Neural cell (in vitro differentiated cells): ENCODE measurements around the gene PCNX4. TPM values are rescaled to one million over a fixed set of nuclear protein-coding genes. Genes with fewer than 3 reads are reported as not detected.

ENCODE experiments used
- H2AFZ ChIP-seq: fragments of 200-600, 300-800 bp; sonication (generic), shearing (Covaris generic); 2 replicates; pipeline ENCODE4 v1.6.0; 2014; ENCODE audit warnings: low read depth, mild to moderate bottlenecking, antibody characterized with exemption, low read length, moderate library complexity
- H3F3A ChIP-seq: fragments of 200-600 bp; shearing (Covaris generic); 2 replicates; pipeline ENCODE4 v1.6.1; 2016; ENCODE audit warnings: mild to moderate bottlenecking, moderate library complexity, mixed read lengths, antibody characterized with exemption, low read length; ENCODE audit not compliant: insufficient read depth, poor library complexity, severe bottlenecking
- H3K27ac ChIP-seq: fragments of 200-600, 300-800 bp; sonication (generic), shearing (Covaris generic); 2 replicates; pipeline ENCODE4 v1.5.1; 2014; ENCODE audit warnings: mild to moderate bottlenecking, low read length, moderate library complexity
- H3K27me3 ChIP-seq: fragments of 300-800, 200-600 bp; sonication (generic), shearing (Covaris generic); 2 replicates; pipeline ENCODE4 v1.6.0; 2014; ENCODE audit warnings: mild to moderate bottlenecking, low read depth, low read length, moderate library complexity; ENCODE audit not compliant: insufficient read depth
- H3K36me3 ChIP-seq: fragments of 300-800, 200-600 bp; sonication (generic), shearing (Covaris generic); 2 replicates; pipeline ENCODE4 v1.5.1; 2014; ENCODE audit warnings: mild to moderate bottlenecking, antibody characterized with exemption, low read length, moderate library complexity; ENCODE audit not compliant: insufficient read depth
- H3K4me2 ChIP-seq: fragments of 300-800, 200-600 bp; sonication (generic), shearing (Covaris generic); 2 replicates; pipeline ENCODE4 v1.6.0; 2014; ENCODE audit warnings: mild to moderate bottlenecking, low read length
- H3K4me3 ChIP-seq: fragments of 300-800, 200-600 bp; sonication (generic), shearing (Covaris generic); 2 replicates; pipeline ENCODE4 v1.5.1; 2014; ENCODE audit warnings: mild to moderate bottlenecking, low read length, moderate library complexity
- H3K79me2 ChIP-seq: fragments of 200-600 bp; shearing (Covaris generic); replicated peaks from 2 replicates; pipeline ENCODE4 v1.6.0; 2014; ENCODE audit warnings: mild to moderate bottlenecking, low read length, moderate library complexity; ENCODE audit not compliant: insufficient read depth
- H3K9ac ChIP-seq: fragments of 300-800, 200-600 bp; sonication (generic), shearing (Covaris generic); 2 replicates; pipeline ENCODE4 v1.6.1; 2016; ENCODE audit warnings: mild to moderate bottlenecking, low read length, mixed read lengths
- H3K9me2 ChIP-seq: fragments of 200-600 bp; shearing (Covaris generic); 2 replicates; pipeline ENCODE4 v1.6.1; 2016; ENCODE audit warnings: mild to moderate bottlenecking, low read length, mixed read lengths; ENCODE audit not compliant: insufficient read depth
- H3K9me3 ChIP-seq: fragments of 200-600, 300-800 bp; sonication (generic), shearing (Covaris generic); 2 replicates; pipeline ENCODE4 v1.6.1; 2016; ENCODE audit warnings: mild to moderate bottlenecking, mixed run types, low read length, moderate library complexity, mixed read lengths
- H4K20me1 ChIP-seq: fragments of 200-600 bp; shearing (Covaris generic); 2 replicates; pipeline ENCODE4 v1.6.1; 2016; ENCODE audit warnings: mild to moderate bottlenecking, mixed run types; ENCODE audit not compliant: insufficient read depth
- CTCF ChIP-seq: fragments of 450-650 bp; IDR thresholded peaks from 2 replicates; pipeline ENCODE4 v1.5.1; 2014; ENCODE audit warnings: antibody characterized with exemption, mild to moderate bottlenecking, moderate library complexity; ENCODE audit not compliant: poor library complexity, severe bottlenecking
- EP300 ChIP-seq: fragments of 450-650 bp; conservative IDR thresholded peaks from 2 replicates; pipeline ENCODE4 v1.6.1; 2014; ENCODE audit warnings: antibody characterized with exemption, mild to moderate bottlenecking, moderate library complexity; ENCODE audit not compliant: poor library complexity, severe bottlenecking
- EZH2 ChIP-seq: fragments of 200-600, 300-800 bp; shearing (Covaris generic), sonication (generic); IDR thresholded peaks from 2 replicates; pipeline ENCODE4 v1.6.1; 2014; ENCODE audit warnings: antibody characterized with exemption, low read length, borderline replicate concordance, mild to moderate bottlenecking; ENCODE audit not compliant: insufficient read depth, poor library complexity, severe bottlenecking
- MXI1 ChIP-seq: fragments of 450-650 bp; conservative IDR thresholded peaks from 2 replicates; pipeline ENCODE4 v1.6.1; 2014; ENCODE audit warnings: antibody characterized with exemption, mild to moderate bottlenecking; ENCODE audit not compliant: poor library complexity, severe bottlenecking
- POLR2AphosphoS5 ChIP-seq: IDR thresholded peaks from 2 replicates; pipeline ENCODE4 v1.6.1; 2012
- RAD21 ChIP-seq: fragments of 450-650 bp; conservative IDR thresholded peaks from 2 replicates; pipeline ENCODE4 v1.6.1; 2014; ENCODE audit warnings: antibody characterized with exemption, mild to moderate bottlenecking, moderate library complexity
- REST ChIP-seq: IDR thresholded peaks from 2 replicates; pipeline ENCODE4 v1.6.1; 2012; ENCODE audit warnings: borderline replicate concordance
- SMC3 ChIP-seq: fragments of 450-650 bp; conservative IDR thresholded peaks from 2 replicates; pipeline ENCODE4 v1.6.1; 2014; ENCODE audit warnings: antibody characterized with exemption, mild to moderate bottlenecking, moderate library complexity; ENCODE audit not compliant: poor library complexity
- TAF1 ChIP-seq: IDR thresholded peaks from 2 replicates; pipeline ENCODE4 v1.6.1; 2012; ENCODE audit warnings: low read depth
- polyA plus RNA-seq: library from polyadenylated mRNA; depleted of rRNA; stranded (reverse); fragments of >200 nt; gene quantifications from 2 replicates; pipeline ENCODE4 v1.2.3, GENCODE V29; 2014

PCNX4 gene
- polyA plus RNA-seq, 1 donor from 2014 or later: 117 TPM

GRCh38 chr14:60178164-60178563 is 86.4 kb downstream of the PCNX4 start:
- no peaks in the 10 kb centered on the region for H4K20me1 ChIP-seq
- TF ChIP-seq RAD21: no peak
- no peaks in the 10 kb centered on the region for H3K9me3 ChIP-seq
- no peaks in the 10 kb centered on the region for H3K9me2 ChIP-seq
- H3K27ac ChIP-seq: no peak overlapping the region
- no peak overlapping the region for H3K4me3 ChIP-seq
- no peaks in the 10 kb centered on the region for H3F3A ChIP-seq
- no peak overlapping the region for H3K9ac ChIP-seq
- no peaks in the 10 kb centered on the region for H3K36me3 ChIP-seq
- H3K27me3 ChIP-seq: no peaks in the 10 kb centered on the region
- no peaks in the 10 kb centered on the region for H3K79me2 ChIP-seq
- no peak overlapping the region for H3K4me2 ChIP-seq
- no peak overlapping the region for H2AFZ ChIP-seq

GRCh38 chr14:60178820-60179219 is 87.1 kb downstream of the PCNX4 start:
- no peaks in the 10 kb centered on the region for H3K79me2 ChIP-seq
- no peaks in the 10 kb centered on the region for H3F3A ChIP-seq
- H4K20me1 ChIP-seq: no peaks in the 10 kb centered on the region
- H2AFZ ChIP-seq: no peak overlapping the region
- H3K4me3 ChIP-seq: no peak overlapping the region
- H3K4me2 ChIP-seq: no peak overlapping the region
- no peak for TF ChIP-seq EP300
- no peak overlapping the region for H3K9ac ChIP-seq
- H3K27me3 ChIP-seq: no peaks in the 10 kb centered on the region
- H3K9me3 ChIP-seq: no peaks in the 10 kb centered on the region
- H3K9me2 ChIP-seq: no peaks in the 10 kb centered on the region
- no peak overlapping the region for H3K27ac ChIP-seq
- no peaks in the 10 kb centered on the region for H3K36me3 ChIP-seq

- Histone ChIP-seq H3K27me3 (no peaks in the 10 kb centered on the region), H3F3A (no peaks in the 10 kb centered on the region), H3K4me2 (no peak overlapping the region), H3K9me3 (no peaks in the 10 kb centered on the region), H3K36me3 (no peaks in the 10 kb centered on the region), H3K9me2 (no peaks in the 10 kb centered on the region), H3K4me3 (no peak overlapping the region), H3K79me2 (no peaks in the 10 kb centered on the region), H3K9ac (no peak overlapping the region), H2AFZ (no peak overlapping the region), H3K27ac (no peak overlapping the region), H4K20me1 (no peaks in the 10 kb centered on the region)
- no peak for TF ChIP-seq EZH2
- TF ChIP-seq MXI1: no peak
- no peak for TF ChIP-seq REST
- no peak for TF ChIP-seq RAD21
- no peak for TF ChIP-seq TAF1
- TF ChIP-seq CTCF: no peak
- no peak for TF ChIP-seq POLR2AphosphoS5
- no peak for TF ChIP-seq SMC3
- TF ChIP-seq EP300: no peak
Measured at GRCh38 chr14:60179431-60179869, 87.7 kb downstream of the PCNX4 start.
